ELR (cell line): ENCODE measurements around the gene RHOV.

ENCODE experiments used
- DNase-seq: peaks from one replicate; pipeline ENCODE4 v3.0.0-alpha.2; 2015; ENCODE audit warnings: low read depth

Gene RHOV

DNA sequence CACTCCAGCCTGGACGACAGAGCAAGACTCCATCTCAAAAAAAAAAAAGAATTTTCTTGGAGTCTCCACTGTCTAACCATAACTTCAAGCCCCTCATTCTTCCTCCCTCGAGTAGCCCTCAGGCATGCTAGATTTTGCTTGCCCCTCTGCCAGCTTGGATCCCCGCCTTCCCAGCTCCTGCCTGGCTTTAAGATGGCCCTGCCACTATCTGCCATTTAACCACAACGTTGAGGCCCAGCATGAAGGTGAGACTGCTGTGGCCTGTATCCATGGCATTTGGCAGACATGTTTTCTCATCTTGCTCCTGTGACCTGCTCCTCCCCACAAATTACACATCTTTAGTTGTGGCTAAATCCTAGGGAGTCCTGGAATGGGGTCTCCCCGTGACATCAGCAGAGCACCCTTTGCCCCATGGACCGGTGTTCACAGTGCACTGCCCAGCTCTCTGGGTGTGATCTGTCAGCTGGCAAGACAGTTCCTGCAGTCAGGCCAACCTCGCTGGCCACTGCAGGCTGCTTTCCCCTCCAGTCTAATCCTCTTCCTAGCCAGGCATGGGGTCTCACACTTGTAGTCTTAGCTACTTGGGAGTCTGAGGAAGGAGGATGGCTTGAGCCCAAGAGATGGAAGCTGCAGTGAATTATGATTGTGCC, 30.6 kb upstream of the RHOV start:
- DNase-seq: no peak

DNA sequence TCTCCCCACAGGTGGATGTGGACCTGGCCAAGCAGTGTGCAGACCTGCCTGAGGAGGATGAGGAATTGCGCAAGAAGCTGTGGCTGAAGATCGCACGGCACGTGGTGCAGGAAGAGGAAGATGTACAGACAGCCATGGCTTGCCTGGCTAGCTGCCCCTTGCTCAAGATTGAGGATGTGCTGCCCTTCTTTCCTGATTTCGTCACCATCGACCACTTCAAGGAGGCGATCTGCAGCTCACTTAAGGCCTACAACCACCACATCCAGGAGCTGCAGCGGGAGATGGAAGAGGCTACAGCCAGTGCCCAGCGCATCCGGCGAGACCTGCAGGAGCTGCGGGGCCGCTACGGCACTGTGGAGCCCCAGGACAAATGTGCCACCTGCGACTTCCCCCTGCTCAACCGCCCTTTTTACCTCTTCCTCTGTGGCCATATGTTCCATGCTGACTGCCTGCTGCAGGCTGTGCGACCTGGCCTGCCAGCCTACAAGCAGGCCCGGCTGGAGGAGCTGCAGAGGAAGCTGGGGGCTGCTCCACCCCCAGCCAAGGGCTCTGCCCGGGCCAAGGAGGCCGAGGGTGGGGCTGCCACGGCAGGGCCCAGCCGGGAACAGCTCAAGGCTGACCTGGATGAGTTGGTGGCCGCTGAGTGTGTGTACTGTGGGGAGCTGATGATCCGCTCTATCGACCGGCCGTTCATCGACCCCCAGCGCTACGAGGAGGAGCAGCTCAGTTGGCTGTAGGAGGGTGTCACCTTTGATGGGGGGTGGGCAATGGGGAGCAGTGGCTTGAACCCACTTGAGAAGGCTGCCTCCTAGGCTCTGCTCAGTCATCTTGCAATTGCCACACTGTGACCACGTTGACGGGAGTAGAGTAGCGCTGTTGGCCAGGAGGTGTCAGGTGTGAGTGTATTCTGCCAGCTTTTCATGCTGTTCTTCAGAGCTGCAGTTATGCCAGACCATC, 28.8 kb upstream of the RHOV start:
- no peak for DNase-seq

DNA sequence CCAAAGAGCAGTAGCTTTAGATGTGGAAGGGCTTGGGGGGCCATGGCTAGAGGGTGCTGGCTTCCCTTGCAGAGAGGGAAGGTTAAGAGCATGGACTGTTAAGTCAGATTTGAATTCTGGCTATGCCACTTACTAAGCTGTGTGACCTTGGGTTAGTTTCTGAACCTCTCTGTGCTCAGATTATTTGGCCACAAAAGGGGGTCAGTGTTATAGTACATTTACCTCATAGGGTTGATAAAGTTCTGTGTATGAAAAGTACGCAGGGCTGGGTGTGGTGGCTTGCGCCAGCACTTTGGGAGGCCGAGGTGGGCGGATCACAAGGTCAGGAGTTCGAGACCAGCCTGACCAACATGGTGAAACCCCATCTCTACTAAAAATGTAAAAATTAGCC, 27.0 kb upstream of the RHOV start:
- no peak for DNase-seq

DNA sequence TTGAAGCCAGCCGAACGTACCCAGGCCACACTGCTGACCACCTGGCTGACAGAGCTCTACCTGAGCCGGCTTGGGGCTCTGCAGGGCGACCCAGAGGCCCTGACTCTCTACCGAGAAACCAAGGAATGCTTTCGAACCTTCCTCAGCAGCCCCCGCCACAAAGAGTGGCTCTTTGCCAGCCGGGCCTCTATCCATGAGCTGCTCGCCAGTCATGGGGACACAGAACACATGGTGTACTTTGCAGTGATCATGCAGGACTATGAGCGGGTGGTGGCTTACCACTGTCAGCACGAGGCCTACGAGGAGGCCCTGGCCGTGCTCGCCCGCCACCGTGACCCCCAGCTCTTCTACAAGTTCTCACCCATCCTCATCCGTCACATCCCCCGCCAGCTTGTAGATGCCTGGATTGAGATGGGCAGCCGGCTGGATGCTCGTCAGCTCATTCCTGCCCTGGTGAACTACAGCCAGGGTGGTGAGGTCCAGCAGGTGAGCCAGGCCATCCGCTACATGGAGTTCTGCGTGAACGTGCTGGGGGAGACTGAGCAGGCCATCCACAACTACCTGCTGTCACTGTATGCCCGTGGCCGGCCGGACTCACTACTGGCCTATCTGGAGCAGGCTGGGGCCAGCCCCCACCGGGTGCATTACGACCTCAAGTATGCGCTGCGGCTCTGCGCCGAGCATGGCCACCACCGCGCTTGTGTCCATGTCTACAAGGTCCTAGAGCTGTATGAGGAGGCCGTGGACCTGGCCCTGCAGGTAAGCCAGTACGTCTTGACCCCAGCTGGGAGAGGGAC, 26.4 kb upstream of the RHOV start:
- DNase-seq: no peak

DNA sequence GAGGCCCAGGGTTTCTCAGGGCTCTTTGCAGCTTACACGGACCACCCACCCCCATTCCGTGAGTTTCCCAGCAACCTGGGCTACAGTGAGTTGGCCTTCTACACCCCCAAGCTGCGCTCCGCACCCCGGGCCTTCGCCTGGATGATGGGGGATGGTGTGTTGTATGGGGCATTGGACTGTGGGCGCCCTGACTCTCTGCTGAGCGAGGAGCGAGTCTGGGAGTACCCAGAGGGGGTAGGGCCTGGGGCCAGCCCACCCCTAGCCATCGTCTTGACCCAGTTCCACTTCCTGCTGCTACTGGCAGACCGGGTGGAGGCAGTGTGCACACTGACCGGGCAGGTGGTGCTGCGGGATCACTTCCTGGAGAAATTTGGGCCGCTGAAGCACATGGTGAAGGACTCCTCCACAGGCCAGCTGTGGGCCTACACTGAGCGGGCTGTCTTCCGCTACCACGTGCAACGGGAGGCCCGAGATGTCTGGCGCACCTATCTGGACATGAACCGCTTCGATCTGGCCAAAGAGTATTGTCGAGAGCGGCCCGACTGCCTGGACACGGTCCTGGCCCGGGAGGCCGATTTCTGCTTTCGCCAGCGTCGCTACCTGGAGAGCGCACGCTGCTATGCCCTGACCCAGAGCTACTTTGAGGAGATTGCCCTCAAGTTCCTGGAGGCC, 25.6 kb upstream of the RHOV start:
- no peak for DNase-seq

DNA sequence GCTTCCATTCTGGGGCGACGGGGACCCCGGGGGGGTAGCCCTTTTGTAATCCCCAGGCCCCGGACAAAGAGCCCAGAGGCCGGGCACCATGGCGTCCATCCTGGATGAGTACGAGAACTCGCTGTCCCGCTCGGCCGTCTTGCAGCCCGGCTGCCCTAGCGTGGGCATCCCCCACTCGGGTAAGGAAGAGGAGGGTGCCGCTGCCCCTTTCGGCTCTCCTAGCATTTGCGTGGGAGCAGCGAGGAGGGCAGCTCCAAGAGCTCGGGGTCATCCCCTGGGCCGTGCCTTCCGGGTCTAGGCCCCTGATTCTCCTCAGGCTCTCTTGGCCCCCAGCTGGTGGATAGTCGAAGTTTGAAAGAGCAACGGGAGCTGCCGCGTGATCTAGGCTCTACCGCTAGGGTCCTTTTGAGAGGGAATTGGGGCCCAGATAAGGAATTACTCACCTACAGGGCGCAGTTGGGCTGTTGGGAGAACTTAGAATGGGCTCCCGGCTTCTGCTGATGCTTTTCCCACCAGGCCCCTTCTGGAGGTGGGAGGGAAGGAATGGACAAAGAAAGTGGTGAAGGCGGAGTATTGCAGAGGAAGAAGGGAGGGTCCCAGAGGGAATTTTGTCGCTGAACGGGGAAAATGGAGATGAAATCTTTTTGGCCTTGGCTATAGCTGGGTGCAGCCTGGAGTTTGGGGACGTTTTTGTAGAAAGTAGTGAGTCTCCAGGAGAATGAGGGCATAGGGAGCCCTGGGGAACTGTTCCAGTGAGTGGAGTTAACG, 20.8 kb upstream of the RHOV start:
- DNase-seq: peak; percentile 93

DNA sequence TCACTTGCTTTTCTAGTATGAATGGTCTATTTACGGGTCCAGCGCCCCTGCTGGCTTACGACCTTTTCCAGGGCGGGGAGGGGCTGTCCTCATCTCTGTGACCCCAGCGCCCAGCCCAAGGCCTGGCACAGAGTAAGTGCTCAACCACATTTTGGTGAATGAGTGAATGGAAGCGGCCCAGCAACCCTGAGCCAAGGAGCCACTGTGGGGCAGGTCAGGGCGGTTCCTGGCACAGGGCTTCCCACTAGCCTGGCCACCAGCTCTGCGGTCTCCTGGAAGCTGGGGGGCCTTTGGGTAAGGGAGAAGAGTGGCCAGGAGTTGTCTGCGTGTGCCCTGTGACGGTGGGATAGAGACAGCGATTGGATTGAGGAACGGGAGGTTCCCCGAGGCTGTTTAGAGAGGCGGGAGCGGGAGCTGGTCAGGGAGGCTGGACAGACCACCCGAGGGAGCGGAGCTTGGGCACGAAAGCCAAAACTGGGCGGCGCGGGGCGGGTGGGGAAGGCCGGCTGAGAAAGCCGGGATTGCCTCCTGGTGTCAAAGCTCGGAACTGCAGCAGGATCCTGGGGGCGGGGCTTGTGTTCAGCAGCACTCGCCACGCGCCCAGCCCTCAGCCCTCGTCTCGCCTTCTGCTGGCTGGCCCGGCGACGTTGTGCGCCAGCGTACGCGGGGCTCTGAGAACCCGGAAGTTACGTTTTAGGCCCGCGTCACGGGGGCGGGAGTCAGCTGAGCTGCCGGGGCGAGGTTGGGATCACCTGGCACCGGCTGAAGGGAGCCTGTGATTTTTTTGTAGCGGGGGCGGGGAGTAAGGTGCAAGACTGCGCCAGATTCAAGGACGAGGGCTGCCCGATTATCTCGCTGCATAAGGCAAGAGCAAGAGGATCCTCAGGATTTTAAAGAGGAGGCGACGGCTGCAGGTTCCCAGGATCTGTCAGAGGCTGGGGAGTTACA, 20.0 kb upstream of the RHOV start, which contains the start of gene VPS18:
TSS of gene VPS18 (plus strand) at position 718 of the 948 bp plus-strand sequence. CDS start 319 bp downstream, outside the sequence.
- peak; percentile 96 for DNase-seq

DNA sequence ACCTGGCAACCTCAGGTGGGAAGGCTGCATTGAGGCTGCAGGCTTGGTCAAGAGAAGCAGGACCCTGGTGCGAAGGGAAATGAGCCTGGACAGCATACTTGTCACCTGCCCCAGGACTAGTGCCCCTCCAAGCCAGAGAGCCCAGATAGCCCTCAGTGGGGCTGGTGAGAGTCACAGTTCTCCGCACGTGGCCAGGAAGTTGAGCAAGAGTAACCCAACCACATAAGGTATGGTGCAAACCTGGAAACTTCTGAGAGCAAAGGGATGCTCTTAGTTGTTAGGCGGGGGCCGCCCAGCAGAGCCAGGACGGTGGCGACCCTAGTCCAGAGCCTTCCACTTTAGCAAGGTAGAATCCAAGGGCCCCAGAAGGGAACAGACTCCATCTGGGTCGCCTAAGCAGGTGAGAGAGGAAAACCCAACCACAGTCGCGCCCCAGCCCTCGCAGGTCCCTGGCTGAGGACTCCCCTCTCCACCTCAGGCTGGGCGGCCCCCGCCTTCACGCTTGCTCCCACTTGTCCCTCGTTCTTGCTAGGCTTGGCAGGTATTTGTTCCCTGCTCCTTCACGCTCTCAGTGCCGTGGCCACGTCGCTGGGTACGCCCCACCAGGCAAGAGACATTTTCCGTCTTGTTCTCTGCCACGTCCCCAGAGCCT, 19.1 kb upstream of the RHOV start:
- DNase-seq: no peak

DNA sequence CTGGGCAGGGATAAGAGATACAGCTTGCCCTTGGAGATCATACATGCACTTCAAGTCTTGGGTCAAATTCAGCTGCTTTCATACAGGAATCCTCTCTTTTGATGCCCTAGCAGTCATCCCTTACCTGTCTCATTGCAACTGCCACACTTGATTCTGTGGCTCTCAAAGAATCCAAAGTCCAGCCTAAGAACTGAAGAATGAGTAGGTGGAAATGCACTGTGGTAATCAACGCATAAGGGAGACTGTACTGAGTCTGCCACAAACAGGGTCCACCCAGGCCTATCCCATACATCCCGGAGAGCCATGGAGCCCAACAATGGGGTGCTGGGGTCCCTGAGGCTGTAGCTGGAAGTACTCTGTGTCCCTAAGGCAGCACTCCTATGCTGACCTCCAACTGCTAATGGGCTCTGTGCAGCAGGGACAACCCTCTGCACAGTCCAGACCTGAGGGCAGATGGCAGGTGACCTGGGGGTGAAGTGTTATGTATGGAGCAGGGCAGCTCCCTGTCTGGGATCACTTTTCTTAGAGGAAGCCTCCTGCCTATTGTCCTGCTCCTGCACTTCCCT, 18.5 kb upstream of the RHOV start:
- no peak for DNase-seq

DNA sequence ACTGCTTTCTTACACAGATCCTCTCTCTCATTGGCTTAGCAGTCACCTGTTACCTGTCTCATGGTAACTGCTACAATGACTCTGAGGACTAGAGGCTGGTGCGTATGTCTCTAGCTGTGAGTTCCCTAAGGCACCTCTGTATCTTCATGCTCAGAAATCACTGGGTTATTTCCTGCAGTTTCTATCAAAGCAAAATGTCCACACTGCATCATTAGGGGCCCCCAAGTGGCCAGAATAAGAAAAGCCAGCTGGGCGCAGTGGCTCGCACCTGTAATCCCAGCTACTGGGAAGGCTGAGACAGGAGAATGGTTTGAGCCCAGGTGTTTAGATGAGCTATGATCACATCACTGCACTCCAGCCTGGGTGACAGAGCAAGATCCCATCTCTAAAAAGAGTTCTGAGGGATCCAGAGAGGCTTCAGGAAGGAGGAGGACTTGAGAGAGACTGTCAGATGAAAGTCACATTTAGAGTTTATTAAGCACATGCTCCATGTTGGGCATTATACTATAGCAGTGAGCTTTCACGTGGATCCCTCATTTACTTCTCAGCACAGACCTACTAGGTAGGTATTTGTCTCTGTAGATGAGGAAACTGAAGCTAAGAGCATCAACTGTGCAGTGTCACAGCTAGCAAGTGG, 17.9 kb upstream of the RHOV start:
- peak; percentile 66 for DNase-seq

DNA sequence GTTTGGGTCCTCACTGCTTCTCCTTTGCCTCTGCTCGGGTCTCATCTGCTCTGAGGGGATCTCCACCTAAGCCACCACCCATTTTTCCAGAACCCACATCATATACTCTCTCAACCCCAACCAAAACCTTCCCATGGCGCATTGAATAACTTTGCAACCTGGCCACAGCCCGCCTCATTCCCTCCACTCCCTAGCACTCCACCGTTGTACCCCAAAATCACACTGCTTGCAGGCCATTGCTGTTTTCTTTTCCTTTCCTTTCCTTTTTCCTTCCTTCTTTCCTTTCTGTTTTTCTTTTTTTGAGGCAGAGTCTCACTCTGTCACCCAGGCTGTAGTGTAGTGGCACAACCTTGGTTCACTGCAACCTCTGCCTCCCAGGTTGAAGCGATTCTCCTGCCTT, 17.1 kb upstream of the RHOV start:
- no peak for DNase-seq

DNA sequence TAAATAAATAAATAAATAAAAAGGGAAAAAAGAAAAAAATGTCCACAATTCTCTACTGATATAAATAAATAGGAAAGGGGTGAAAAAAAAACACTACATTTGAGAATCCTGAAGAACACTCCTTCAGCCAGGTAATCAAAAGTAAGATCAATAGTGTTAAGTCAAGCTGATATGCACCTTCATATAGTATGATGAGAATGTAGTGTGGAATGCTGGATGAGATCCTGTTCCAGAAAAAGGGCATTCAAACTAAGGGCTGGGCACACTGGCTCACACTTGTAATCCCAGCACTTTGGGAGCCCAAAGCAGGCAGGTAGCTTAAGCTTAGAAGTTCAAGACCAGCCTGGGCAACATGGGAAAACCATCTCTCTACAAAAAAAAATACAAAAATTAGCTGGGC, 15.1 kb upstream of the RHOV start:
- DNase-seq: no peak

DNA sequence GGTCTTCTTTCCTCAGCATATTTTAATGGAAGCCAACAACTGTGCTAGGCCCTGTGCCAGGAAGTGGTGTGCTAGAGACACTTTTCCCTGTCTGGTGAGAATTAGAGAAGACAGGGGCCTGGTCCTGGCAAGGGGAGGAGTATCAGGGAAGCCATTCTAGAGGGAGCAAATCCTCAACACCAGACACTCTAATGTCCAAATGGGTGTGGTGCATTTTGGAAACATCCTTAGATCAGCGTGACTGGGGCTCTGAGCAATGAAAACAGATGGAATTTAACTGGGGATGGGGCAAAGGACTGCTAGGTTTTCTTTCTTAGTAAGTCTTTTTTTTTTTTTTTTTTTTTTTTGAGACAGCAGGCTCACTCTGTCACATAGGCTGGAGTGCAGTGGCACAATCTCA, 12.6 kb upstream of the RHOV start:
- DNase-seq: no peak

DNA sequence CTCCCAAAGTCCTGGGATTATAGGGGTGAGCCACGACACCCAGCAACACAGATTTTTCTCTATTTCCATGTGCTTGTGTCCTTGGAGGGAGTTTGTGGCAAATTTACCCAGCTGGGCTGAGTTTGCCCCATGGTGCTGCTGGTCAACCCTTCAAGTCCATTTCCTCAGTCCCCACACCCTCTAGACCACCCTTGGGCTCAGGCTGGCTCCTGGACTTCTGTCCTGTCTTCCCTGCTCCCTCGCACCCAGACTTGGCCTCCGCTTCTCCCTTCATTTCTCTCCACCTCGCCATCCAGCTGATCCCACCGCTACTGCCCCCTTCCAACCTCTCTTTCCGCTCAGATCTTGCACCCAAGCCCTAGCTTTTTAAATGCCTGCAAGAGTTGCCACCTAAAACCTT, 7.3 kb upstream of the RHOV start:
- no peak for DNase-seq

DNA sequence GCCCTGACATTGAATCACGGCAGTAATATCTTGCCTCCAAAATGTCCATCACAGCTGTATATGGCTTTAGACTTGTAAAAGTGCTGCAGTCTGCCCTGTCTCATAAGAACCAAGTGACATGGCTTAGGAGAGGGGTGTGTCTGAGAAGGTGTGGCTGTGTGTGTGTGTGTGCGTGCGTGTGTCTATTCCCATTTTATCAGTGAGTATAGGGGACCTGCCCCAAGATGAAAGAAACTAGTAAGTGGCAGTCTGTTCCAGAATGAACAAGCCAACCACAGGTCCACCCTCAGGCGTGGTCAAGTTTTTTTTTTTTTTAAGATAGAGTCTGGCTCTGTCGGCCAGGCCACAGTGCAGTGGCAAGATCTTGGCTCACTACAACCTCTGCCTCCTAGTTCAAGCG, 5.6 kb upstream of the RHOV start:
- no peak for DNase-seq

DNA sequence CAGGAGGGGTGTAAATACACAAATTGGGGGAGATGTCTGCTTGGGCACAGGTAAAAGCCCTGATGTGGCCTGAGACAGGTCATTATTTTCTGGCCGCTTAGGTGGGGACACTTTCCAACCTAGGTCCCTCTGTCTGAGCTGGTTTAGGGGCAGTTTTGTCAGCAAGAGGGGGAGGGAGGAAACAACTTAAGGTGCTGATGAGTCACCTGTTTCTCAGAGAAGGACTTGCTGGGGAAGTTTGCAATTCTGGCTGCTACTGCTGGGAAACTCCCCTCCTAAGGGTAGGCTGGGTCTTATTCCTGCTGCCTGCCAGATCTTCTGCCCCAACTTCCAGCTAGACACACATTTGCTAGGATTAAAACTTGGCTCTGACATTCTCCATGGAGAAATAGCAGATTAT, 4.8 kb upstream of the RHOV start:
- DNase-seq: peak; percentile 77

DNA sequence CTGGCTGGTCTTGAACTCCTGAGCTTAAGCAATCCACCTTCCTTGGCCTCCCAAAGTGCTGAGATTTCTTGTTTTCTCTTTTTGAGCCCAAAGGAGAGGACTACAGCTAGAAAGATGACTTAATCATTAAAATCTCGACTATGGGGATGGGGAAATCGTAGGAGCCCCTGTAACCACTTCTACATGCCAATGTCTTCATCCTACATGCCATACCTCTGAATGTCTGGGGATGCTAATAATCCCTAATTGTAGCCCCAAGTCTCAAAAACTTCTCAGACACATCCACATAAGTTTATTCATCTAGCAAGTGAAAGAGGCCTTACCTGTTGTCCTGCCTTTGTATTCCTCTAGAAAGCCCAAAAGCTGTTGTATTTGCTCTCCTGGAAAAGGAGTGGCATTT, 3.7 kb upstream of the RHOV start:
- no peak for DNase-seq

DNA sequence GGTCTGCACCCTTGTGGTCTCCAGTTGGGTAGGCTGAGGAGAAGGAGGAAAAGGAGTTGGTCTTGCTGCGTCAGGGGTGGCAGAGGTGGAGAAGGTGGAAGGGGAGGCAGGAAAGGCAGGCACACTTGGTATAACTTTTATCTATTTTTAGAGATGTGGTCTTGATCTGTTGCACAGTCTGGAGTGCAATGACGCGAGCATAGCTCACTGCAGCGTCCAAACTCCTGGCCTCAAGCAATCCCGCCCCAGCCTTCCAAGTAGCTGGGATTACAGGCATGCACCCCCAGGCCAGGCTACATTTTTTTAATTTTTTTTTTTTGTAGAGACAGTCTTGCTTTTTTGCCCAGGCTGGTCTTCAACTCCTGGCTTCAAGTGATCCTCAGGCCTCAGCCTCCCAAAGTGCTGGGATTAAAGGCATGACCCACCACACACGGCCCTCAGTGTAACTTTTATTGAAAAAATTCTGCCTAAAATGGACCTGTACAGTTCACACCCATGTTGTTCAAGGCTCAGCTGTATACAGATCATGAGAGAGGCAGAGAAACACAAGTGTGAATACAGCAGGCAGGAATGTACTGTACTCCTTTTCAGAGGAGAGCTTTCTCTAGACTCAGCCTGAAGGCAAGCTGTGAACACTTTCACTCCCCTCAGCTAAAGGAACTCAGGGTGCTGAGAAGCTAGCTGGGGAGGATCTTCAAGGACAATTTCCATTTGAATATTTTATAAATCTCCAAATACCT, 2.1 kb upstream of the RHOV start:
- peak; percentile 59 for DNase-seq
